NCI-H82 (cell line): ENCODE data around the gene PIK3R4.

Experiments
- DNase-seq: peaks from one replicate; lab custom pipeline; 2025; lab: John Stamatoyannopoulos, UW

Gene PIK3R4

DNA sequence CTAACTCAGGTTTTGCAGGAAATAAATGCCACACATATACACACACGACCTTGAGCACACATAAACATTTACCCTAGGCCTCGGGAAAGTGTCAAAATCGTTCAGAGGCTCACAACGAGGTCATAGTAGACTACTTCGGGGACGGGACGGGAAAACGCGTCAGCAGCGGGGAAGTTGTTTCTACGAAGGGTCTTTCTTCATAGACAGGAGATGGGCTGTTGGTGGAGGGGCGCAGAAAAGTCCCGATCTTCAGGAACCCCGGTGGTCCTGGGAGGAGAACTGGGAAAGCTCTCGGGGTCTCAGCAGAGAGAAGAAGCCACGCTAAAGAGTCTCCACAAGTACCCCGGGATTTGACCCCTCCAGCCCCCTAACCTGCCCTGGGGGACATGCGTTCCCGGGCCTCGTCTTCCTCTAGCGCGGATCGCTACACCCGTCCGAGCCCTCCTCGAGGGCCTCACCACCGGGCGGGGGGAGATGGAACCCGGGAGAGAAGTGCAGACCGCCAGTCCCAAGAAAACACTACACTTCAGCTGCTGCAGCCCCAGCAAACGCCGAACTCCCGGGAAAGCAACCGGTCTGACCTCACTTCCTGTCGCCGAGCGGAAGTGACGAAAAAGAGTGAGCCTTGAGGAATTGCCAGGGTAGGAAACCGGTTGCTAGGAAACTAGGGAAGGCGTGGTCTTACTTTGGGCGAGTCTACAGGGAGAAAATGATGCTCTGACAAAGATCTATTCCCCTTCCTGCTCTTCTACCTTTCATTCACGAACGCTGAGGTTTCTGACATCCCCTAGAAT, at the start of gene PIK3R4:
PIK3R4 (minus strand) TSS at position 584 of the 794 bp plus-strand sequence. CDS start 1,611 bp downstream, outside the sequence.
- peak; percentile 99 for DNase-seq

DNA sequence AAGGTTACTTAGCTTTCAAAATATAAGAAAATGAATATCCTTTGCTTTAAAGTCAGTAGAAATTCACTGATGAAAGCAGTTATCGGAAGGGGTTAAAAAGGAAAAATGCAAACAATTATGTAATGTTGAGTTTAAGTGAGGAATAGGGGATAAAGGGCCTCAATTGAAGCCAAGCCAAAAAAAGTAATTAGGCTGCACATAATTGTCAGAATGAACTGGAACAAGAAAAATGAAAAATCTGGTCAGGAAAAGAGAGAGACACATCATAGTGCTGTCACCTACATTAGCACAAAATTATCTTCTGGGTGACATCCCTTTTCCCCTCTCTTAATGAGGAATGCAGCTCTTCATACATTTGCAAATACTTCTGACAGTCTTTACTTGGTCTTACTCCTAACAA, 48.8 kb upstream of the PIK3R4 start:
- no peak for DNase-seq

DNA sequence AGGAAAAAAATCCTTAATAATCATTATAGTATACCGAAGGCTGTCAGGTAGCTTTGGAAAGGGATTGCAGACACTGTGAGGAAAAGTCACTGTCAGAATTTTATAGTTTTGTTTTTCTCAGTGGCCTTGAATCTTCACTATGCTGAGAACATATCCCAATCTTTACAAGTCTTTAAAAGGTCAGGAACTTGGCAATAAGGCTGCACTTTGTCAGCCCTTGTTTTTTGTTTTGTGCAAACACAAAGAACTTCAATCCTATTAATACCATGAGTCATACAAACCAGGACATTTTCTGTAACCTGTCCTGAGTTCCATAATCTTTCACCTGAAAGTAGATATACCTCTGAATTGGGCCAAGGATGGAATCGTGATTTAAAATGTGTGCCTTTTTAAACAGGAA, 45.6 kb upstream of the PIK3R4 start:
- DNase-seq, result no peak

DNA sequence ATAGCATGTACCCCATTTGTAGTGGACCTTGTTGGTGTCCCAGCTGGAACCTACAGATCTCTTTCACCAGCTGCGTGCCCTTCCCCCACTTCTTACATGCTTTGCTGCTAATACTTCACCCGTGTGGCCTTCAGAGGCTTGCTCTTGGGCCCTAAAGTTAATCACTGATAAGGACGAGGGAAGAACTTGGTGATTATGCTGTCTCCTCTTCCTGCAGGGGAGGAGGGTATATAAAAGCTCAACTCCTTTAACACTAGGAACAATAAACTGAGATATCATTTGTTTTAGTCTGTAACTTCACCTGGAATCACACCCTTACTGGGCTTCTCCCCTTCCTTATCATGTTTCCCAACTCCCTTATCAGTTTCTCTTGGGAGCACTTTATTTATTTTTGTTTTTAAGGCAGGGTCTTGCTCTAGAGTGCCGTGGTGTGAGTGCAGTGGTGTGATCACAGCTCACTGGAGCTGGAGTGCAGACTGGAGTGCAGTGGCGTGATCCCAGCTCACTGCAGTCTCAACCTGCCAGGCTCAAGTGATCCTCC, 43.2 kb upstream of the PIK3R4 start:
- DNase-seq, result peak; percentile 19

DNA sequence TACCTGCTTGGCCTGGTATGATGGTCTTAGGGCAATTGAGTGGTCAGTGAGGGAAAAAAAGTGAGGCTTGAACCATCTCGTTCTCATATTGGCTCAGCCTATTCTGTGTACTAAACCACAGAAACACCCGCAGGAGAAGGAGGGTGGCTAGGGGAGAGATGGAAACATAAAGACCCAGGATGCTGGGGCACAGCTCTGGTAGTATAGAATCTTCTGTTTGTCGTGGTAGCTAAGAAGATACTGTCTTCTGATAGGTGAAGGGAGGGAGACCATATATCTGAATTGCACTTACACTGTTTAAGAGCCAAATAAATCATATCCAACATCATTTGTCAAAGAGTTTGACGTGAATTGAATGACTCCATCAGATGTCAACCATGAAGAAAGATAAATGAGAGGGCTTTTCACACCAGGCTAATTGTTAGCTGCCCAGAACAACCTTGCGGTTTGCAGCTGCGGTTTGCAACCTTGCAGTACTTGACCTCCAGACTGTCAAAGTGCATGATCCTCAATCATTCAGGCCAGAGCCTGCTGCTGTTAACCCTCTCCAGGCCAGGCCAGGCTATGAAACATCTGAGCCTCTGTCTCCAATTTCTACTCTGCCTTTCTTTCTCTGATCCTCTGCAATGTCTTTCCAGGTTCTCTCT, 40.9 kb upstream of the PIK3R4 start:
- no peak for DNase-seq

DNA sequence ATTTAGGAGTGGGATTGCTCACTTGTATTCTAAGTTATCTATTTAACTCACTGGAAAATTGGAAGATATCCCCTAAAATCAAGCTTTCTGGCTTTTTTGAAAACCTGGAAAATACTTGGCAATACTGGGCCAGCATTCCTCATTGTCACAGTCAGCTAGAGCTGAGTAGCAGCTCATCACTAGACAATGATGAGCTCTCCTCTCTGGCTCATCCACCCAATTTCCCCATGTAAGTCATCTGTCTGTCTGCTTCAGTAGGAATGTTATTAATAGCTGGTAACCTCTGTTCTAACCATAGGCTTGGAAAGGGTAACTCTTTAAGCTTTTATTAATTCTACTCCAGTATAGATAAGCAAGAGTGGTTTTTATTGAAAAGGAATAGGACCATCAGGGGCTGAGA, 39.7 kb upstream of the PIK3R4 start:
- no peak for DNase-seq

DNA sequence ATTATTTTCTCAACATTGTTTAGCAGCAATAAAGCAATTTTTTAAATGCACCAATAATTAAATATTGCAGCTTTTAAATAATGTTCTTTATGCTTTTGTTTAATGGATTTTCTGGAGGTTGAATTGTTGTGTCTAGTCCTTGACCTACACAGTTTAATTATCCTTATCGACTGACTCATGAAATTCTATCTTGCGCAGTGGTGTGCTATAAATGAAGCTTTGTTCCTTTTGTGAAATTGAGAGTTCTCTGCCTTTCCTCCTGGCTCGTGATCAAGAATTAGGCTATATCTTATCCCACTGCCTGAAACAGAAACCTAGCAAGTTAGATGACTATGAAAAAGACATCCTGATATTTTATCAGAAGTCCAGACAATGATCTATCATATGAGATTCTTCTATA, 37.0 kb upstream of the PIK3R4 start:
- DNase-seq, result no peak

DNA sequence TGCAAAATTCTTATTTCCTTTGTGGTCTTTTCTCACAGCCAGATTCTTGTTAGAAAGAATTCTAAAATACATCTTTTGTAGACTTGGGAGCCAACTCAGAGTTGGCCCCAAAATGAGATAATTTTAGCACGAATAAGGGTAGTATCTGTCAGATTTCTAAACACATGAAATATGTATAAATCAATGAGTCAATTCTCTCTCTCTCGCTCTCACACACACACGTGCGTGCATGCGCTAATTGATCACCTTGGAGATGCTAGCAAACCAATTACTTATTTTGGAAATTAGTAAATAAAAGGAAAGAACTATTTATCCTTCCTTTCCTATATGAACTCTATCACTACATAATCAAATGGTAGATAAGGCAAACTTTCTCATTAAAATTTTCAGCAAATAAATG, 32.9 kb upstream of the PIK3R4 start:
- DNase-seq, result no peak

DNA sequence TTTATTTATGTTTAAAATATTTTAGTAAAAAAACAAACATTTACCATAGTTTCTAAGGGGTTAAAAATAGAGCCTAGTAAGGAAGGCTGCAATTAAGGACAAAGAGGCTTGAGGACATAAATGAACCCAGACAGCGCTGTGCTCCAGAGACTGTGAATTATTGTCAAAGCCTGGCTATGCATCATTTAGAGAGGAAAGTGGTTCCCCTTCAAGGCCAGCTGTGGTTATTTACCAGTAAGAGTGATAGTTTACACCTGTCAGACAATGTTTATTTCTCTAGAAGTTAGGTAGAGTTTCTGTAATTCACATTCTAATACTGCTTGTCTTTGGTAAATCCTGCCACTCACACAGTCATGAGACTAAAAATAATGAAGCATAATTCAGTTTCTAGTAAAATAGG, 32.4 kb upstream of the PIK3R4 start:
- no peak for DNase-seq

DNA sequence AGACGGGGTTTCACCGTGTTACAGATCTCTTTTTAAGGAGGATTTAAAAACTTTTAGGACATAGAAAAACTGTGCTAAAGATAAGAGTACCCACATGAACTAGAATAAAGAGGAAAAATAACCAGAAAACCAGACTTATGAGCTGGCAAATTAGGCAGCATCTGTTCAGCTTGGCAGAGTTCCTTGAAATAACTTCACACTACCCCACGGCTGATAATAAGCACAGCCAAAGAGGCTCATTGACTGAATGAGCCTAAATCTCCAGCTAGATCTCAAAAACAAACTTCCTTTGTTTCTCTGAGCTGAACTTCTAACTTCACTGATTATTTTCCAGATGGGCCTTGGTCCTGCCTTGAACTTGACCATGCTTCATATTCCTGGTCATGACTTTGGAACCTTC, 26.7 kb upstream of the PIK3R4 start:
- DNase-seq, result no peak

DNA sequence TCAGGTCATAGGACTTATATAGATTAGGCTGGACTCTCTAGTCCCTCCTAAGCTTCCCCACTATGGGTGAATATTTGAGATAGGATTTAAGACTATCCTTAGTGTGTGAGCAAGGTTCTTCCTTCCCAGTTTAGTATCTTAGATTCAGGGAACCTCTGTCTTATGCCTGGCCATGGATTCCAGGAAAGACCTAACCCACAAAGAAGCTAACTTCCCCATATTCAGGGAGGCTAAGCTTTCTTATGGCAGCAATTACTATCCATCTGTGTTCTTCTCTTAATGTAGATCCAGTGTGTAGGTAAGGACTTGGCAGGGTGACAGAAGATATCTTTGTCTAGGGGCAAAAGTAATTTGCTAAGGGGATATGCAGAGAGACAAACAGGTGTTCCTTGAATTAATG, 25.5 kb upstream of the PIK3R4 start:
- peak; percentile 57 for DNase-seq

DNA sequence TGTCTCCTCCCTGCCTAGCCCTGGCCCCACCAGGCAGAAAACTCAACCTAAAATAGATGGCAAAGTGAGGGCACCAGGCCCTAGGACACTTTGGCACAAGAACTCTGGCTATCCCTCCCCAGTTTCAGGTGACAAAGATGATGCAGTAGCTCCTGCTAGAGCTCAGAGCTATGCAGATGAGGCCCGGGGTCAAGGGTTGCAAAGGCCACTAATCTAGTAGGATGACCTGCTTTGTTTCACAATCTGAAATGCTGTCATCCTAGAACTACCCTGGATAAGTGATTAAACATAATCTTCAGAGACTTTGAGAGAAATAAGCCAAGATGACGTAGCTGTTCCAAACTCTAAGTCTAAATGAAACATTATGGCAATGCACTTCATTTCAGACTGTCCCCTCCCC, 24.0 kb upstream of the PIK3R4 start:
- no peak for DNase-seq

DNA sequence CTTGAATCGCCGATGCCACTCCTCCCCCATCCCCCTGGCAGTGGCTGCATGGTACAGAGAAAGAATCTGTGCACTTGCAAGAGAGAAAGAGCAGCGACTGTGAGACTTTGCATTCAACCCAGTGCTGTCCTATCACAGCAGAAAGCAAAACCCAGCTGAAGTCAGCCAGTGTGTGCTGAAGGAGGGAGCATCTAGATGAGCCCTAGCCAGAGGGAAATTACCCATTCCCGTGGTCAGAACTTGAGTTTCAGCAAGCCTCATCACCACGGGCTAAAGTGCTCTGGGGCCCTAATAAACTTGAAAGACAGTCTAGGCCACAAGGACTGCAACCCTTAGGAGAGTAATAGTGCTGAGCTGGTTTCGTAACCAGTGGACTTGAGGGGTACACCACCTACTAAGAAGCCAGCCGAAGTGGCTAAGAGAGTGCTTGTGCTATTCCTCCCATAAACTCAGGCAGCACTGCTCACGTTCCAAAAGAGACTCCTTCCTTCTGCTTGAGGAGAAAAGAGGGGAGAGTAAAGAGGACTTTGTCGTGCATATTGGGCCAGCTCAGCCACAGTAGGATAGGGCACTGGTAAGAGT, 15.2 kb upstream of the PIK3R4 start:
- DNase-seq, result no peak

DNA sequence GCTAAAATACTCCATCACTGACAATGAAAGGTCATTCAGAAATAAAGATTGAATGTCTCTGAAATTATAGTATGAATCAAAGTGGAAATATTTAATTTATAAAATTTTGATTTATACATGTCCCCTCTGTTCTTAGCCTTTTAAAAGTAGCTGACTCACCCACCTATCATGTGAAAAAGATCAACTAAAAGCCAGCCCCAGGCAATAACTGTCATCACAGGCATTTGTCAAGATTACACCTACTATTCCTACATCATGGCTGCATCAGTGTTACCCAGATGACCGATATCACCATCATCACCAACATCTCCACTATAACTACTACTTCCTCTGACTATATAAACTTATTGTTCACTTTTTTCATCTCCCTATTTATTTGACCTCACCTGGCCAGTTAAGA, 14.3 kb upstream of the PIK3R4 start:
- no peak for DNase-seq

DNA sequence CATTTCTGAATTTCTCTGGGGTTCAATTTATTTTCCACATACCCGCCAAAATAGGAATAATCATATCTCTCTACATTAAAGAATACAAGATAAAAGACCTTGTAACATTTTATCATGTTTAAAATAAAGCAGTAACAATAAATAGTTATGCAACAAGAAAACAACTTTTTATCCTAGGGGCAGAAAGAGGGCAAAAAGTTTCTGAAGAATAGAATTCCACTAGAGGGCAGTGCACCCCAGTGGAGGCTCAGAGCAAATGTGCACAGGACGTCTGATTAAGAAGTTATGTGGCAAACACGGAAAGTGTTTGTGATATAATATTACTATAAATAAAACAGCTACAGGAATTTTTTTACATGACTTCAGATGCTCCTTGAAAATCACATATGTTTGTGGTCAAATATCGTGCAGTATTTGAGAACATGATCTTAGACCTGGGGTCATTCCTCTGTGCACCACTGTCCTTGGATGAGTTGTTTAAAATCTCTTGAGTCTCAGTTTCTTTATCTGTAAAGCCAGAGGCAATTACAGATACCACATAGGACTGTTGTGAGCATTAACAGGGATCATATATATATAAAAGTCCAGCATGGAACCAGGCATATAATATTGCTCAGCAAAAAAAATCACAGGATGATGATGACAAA, 13.2 kb upstream of the PIK3R4 start:
- peak; percentile 74 for DNase-seq

DNA sequence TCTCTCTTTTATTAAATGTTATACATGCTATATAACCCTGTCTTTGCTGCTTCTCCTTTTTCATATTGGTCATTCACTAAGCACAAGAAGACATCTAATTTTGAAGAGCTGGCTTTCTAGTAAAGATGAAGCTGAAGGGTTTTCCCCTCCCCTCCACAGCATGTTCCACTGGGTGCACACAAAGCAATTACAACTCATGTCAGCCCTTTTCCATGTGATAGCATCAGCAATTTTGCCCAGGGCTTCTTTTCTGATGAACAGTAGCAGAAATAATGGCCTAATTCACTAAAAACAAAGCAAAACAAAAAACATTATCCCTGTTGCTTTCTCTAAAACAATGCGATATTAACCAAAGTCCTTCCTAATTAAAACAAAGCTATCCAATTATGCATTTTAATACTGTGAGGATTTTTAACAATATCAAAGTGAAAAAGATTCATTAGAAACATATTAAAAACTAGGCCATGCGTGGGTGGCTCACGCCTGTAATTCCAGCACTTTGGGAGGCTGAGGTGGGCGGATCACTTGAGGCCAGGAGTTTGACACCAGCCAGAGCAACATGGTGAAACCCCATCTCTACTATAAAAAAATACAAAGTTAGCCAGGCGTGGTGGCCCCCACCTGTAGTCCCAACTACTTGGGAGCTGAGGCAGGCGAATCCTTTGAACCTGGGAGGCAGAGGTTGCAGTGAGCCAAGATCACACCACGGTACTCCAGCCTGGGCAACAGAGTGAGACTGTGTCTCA, 12.2 kb upstream of the PIK3R4 start:
- no peak for DNase-seq

DNA sequence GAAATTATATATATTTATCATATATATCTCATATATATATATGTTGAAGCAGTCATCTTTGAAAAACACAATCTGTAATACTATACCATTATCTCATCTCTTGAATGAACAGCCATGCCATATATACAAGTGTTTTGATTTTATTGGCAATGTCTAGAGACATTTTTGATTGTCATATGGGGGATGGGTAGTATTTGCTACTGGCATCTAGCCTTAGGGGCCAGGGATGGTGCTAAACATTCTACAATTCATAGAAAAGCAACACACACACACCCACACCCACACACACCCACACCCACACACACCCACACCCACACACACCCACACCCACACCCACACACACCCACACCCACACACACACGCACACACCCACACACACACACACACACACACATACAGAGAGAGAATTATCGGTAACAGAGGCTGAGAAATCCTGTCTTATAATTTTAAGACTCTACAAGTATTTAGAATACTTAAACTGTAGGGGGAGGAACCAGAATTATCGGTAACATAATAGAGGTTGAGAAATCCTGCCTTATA, 11.1 kb upstream of the PIK3R4 start:
- DNase-seq, result no peak

DNA sequence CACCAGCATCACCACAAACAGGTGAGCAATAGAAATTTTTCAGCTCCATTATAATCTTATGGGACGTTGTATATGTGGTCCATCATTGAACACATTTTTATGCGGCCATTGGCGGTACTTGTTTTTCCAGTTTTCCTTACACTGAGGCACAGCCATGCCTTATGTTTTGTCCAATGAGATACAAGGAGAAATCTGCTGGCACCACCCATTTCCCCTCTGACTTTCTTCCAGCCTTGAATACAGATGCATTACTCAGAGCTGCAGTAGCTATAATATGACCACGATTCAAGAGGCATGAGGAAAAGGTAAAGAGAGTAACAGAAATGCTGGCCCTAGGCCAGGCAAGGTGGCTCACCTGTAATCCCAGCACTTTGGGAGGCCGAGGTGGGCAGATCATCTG, 9.0 kb upstream of the PIK3R4 start:
- no peak for DNase-seq

DNA sequence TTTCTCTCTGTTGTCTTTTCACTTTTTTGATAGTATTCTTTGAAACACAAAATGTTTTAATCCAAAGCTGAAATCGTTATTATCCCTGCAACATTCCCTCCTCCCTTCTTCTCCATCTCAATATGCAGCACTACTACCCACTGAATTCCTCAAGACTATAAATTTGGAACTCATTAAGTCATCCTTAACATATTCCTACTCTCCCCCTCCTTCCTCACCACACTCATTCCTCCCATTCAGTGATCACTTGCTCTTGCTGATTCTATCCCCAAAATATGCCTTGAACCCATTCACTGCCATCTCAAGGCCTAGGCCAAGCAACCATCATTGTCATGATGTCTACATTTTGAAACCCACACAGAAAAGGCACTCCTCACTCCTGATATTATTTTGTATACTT, 2.4 kb upstream of the PIK3R4 start:
- no peak for DNase-seq

DNA sequence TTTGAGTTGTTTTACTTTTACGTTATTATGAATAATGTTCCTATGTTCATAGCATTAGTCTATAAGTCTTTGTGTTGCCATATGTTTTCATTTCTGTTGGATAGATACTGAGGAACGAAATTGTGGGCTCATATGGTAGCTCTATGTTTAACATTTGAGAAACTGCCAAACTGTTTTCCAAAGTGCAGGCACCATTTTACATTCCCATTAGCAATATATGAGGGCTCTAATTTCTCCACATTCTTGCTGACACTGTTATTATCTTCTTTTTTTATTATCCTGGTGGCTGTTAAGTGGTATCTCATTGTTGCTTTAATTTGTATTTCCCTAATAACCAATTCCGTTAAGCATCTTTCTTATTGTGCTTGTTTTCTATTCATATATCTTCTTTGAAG, 1.8 kb upstream of the PIK3R4 start:
- no peak for DNase-seq

DNA sequence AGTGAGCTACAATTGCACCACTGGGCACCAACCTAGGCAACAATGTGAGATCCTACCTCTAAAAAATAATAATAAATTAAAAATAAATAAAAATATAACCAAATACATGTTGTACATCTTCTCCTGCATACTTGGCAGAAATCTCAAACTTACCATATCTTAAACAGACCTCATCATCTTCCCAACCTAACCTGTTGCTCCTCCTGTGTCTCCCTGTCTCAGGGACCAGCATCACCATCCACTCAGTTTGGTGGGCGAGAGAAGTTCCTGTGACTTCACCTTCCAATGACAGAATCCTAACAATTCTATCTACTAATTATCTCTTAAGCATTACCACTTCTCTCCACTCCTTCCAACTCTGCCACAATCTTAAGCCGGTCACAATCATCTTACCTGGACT, 3.3 kb downstream of the PIK3R4 start:
- no peak for DNase-seq
